Amniotic stem cell (primary cell): ENCODE results near the gene DIPK2A.

ENCODE experiments used
- DNase-seq: peaks from one replicate; lab custom pipeline; 2025; lab: John Stamatoyannopoulos, UW

The DIPK2A gene, protein sequence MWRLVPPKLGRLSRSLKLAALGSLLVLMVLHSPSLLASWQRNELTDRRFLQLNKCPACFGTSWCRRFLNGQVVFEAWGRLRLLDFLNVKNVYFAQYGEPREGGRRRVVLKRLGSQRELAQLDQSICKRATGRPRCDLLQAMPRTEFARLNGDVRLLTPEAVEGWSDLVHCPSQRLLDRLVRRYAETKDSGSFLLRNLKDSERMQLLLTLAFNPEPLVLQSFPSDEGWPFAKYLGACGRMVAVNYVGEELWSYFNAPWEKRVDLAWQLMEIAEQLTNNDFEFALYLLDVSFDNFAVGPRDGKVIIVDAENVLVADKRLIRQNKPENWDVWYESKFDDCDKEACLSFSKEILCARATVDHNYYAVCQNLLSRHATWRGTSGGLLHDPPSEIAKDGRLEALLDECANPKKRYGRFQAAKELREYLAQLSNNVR

DNA sequence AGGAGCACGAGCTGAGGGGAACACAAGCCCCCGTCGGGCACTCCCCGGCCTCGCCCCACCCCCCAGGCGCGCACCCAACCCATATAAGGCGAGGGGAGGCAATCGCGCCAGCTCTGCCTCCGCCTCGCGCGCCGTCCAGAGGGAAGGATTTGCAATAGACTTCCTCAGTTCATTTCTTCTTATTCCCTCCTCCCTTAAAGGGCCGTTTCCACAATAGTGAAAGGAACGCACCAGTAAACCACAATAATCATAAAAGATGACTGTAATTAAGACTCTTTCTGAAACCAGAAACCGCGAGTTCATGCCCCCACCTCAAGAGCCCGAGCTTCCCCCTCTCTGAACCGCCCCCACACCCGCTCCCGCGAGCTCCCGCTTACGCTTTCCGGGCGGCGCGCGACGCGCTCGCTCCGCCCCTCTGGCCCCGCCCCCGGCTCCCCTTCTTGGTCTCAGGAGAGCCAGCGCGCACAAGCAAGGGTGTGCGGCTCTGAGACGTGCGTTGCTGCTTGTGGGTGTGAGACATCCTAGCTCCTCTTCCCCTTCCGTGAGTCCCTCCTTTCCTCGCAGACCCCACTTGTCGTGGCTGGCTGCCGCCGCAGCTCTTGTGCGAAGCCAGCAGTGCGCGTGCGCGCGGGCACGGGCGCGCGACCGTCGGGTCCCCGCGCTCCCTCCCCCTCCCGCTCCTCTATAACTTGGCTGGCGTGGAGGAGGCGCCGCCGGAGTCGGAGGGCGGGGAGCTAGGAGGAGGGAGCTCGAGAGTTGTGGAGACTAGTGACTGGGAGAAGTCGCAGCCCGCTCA, at the start of gene DIPK2A:
Gene DIPK2A, plus strand, starts transcription at position 465 of the 796 bp plus-strand sequence. CDS start 510 bp downstream, outside the sequence.
- DNase-seq, result peak; percentile 92

DNA sequence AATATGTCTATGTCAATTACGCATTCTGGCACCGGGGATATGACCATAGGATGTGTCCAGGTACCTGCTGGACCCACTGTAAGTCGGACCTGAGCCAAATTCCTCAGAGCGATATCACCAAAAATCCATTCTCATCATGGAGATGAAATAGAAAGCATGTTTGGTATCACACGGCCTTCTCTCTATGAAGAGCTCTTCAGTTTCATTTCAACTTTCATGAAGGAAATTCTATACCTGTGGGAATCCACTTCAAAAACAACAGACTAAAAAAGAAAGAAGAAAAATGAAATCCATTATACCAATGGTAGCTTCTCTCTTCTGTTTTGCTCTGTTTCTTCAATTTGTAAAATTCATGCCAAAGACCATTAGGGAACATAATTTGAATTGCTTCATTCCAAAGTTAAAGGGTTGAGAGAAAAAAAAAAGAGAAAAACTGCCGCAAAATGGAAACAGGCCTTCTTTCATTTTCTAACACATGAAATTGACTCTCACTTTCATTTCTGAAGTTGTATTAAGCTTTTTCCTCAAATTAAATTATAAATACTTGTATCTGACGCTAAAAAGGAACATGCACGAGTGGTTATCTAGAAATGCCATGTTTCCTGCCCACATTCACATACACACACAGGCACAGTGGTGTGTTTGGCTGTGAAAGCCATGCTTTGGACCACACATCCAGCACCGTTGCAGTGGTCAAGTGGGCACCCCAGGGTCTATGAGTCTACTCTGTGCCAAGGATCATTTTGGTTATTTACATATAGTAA, 46.9 kb upstream of the DIPK2A start:
- DNase-seq, result no peak

DNA sequence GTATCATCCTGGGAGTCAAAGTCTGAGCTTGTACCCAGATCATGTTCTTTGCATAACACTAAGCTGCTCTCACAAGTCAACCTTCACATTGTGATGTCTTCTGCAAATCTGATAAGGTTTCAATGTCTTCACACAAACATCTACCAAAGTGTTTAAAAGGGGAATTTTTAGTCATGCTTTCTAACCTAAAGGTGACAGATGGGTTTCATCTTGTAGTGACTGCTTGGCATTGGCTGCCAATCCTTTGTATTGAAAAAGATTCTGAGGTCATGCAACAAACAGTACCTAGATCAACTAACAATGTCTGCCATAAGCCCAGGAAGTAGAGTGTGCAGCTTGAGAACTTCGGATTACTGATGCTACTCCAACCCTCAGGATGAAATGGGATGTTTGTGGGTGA, 43.6 kb upstream of the DIPK2A start:
- no peak for DNase-seq

DNA sequence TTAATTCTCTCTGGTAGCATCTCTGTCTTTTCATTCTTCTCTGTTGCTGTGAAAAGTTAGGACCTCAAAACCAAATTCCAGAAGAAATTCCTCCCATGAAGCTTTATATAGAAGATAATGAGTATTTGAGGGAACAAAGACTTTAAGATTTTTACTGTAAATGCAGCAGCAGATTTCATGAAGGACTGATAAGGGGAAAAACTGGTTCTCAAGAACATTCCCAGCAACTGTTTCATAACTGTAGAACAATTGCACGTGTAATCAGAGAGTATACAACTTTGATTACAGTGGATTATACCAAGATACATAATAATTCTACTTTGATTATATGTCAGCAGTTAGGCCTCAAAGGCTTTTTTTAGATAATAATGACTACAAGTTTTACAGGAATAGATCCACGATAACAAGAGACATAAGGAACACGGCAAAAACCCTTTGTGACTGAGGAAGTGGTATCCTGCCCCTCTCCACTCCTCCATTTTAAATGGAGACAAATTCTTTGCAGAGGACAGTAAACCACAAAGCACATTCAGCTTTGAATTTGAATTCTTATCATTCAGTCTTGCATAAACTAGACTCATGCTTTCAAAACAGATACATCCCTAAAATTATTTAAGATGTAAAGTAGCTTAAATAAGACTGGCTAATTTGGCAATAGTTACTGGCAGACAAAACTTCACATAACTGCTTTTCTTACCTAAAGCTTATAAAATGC, 42.9 kb upstream of the DIPK2A start:
- no peak for DNase-seq

DNA sequence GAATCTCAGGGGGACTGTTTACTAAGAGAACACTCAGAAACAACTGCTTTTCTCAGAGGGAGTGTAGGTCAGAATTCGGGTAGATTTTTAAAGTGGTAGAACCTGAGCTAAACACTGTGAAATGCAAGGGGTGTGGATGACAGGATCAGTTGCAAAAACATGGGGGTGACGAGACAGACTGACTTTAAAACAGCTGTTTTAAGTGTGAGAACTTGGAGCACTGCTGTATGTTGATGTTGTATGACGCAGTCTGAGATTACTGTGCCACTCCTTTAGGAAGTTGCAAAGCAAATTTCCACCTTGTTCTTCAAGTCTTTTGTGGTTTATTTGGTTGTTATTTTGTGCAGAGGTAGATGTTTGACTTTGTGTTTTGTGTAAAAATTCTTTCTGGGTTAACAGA, 36.8 kb upstream of the DIPK2A start:
- DNase-seq, result no peak

DNA sequence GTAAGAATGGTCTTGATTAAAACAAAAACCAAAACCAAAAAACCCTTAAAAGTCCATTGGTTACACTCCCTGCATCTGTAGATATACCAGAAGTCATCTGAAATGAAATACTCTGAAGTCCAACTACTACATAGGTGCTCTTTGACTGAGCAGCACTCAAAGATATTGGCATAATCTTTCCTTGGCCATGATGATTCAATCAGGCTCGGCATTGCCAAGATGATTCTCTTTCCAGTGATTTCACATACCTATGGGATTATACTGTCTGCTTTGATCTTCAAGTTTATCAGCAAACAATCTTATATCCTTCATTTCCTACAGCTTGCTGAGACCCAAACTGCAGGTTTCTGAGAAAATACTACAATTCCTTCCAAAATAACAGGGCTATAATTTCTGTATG, 35.9 kb upstream of the DIPK2A start:
- no peak for DNase-seq

DNA sequence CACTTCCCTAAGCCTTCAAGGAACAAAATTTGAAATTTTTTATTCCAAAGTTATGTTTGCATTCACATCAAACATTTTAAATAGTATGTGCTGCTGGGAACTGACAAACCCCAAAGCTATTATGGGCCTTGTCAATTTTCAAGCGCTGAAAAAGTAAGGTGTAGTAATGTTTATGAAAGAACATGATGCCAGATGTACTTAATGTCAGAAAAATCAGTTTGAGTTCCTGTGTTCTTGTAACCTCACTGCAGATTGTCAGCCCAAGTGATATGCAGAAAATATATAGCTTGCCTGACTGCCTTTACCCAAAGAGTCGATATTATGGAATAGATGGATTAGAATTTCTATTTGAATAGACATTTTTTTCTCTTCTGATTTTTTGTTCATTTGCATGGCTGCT, 20.8 kb upstream of the DIPK2A start:
- no peak for DNase-seq

DNA sequence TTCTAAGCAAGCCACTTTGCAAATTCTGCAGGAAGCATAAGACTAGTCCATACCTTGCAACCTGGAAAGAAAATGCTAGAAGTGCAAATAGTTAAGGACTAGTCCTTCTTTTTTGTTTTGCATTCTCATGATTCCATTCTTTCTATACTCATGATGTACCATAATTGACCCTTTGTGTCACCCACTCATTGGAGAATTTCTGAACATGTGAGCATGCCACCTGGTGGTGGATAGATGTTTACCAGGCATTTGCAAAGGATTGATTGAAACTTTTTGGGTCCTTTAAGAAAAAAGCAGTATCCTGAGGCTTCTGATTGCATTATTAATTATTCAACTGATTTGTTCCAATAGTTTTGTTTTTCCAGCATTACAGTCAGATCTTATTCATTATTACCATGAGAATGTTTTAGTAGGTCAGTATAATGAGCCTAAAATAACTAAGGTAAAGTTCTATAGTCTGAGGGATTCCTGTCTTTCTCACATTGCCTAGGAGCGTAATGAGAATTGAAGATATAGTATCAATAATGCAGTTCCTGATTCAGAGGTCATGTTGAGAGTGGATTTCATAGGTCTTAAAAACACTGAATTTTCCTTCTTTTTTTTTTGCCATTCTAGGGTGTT, 20.2 kb upstream of the DIPK2A start:
- peak; percentile 19 for DNase-seq

DNA sequence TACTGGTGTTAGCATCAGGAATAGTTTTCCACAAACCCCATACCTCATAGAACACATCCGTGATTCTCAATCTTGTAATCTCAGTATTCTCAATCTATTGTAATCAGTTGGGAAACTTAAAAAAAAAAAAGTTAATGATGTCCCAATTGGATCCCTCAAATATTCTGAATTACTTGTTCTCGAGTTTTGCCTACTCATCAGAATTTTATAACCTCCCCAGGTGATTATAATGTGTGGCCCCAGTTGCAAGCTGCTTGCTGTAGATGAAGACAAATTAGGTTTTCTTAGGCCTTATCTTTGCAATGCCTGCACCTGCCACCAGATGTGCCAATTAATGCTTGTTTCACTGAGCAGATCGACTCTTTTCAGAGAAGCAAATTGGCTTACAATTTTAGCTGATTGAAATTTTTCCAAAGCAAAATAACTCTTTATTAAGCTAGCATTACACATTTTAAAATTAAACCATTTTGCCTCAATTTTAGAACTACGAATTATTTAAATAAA, 19.0 kb upstream of the DIPK2A start:
- no peak for DNase-seq

DNA sequence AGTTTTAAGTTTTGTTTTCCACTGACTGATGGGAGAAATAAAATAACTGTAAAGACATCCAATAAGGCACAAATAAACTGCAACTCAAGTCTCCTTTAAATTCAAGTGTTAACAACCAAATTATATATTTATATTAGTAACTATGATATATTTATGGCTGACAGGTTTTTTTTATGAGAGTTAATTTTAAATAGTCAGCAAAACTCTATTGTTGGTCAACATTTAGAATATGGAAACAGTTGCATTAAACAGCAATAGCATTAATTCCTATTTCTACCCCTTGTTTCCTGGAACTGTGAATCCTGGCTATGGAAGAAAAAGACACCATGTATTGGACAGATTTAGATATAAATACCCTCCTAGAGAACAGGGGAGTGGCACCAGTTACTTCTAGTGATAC, 16.5 kb upstream of the DIPK2A start:
- no peak for DNase-seq

DNA sequence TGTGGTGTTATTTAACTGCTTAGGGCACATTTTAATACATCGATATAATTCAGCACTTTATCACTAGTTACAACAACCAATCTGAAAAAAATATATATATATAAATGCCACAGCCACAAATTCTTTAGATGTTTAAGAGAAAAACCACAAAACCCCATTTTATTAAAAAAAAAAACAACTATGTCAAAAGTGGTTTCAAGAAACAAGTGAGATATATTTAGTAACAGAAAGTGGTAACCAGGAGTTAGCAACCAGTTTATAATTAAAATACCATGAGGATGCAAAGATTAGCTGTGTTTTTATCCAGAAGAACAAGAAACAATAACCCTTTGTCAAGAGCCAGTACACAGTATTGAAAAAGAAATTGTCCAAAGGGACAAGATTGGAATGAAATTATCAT, 14.8 kb upstream of the DIPK2A start:
- no peak for DNase-seq

DNA sequence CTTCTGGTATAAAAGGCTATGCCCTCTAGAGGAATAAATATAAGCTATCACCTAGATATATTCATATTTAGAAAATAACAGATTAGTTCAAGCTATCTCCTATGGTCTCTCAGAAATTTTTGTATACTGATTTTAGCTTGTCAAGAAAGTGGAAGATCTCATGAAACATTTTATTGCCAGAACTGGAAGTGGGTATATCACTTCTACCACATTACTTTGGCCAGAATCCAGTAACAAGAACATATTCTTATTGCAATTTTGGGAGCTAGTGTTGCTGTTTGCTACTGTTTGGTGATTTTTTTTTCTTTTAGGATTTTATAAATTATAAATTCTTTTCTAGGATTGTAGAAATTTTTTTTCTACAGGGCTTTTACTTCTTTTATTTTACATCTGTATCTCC, 14.2 kb upstream of the DIPK2A start:
- no peak for DNase-seq

DNA sequence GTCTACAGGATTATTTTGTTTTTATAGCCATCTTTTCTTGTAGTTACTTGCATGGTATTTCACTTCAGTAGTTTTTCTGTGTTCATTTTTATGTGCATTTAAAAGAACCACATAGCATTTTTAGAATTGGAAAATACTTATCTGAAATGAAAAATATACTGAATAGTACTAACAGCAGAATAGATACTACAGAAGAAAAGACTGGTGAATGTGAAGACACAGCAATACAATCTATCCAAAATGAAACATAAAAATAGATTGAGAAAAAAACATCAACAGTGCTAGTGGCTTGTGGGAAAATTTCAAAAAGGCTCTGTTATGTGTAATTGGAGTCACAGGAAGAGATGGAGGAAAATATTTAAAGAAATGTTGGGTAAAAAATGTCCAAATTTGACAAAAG, 12.7 kb upstream of the DIPK2A start:
- no peak for DNase-seq

DNA sequence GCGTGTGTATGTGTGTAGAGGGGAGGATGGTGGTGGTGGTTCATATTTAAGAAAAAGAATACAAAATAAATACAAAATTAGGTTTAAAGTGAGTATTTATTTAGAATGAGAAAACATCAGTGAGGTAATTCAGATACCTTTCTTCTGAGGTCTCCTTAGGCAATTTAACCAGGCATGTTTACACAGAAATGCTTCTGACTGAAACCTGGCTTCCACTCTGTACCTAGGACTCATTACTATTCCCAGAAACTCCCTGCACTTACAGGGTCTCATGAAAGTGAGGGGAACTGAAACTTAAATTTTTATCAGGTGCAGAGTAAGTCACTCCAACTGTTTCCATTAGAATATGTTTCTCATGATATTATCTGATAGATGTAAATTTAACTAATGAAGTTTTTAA, 10.3 kb upstream of the DIPK2A start:
- no peak for DNase-seq

DNA sequence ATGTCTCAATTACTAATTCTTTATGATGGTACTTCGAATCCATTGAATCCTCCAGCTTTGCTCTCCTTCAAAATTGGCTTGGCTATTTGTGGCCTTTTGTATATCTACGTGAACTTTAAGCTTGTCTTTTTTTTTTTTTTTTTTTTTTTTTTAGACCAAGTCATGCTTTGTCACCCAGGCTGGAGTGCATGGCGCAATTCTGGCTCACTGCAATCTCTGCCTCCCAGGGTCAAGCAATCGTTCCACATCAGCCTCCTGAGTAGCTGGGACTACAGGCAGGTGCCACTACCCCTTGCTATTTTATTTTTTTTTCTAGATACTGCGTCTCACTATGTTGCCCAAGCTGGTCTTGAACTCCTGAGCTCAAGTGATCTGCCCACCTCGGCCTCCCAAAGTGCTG, 7.7 kb upstream of the DIPK2A start:
- DNase-seq, result no peak

DNA sequence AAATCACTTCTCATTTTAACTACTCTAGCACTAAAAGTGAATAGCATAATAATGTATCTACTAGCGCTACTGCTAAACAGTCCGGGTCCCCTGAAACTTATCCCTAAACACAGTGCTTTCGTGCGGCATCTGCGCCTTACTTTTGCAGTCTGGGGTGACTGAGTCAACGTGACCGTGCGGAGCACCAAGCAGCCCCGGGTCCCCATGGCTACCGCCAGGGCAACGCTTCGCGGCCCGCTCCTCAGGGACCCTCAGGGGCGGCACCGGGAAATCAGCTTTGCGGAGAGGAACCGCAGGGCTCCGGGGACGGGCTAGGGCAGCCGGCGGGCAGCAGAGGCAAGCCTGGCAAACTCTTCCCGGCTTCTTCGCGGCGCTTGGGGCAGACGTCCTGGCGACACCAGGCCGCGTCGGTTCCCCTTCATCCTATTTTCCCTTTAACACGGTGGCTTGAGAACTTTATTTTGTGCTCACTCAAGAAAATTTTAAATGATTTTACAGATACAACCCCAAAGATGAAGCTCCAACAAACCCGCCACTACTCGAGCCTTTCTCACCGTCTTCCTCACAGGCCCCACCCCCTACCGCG, 757 bp upstream of the DIPK2A start:
- DNase-seq, result no peak

DNA sequence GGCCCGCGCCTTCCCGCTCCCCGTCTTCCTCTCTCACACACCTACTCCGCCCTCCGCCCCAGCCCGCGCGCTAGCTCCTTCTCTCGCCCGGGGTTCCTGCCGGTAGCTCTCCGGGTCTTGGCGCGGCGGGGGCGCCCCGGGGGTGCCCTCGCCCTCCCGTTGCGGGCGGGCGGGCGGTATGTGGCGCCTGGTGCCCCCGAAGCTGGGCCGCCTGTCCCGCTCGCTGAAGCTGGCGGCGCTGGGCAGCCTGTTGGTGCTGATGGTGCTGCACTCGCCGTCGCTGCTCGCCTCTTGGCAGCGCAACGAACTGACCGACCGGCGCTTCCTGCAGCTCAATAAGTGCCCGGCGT, 507 bp downstream of the DIPK2A start:
- DNase-seq, result no peak

DNA sequence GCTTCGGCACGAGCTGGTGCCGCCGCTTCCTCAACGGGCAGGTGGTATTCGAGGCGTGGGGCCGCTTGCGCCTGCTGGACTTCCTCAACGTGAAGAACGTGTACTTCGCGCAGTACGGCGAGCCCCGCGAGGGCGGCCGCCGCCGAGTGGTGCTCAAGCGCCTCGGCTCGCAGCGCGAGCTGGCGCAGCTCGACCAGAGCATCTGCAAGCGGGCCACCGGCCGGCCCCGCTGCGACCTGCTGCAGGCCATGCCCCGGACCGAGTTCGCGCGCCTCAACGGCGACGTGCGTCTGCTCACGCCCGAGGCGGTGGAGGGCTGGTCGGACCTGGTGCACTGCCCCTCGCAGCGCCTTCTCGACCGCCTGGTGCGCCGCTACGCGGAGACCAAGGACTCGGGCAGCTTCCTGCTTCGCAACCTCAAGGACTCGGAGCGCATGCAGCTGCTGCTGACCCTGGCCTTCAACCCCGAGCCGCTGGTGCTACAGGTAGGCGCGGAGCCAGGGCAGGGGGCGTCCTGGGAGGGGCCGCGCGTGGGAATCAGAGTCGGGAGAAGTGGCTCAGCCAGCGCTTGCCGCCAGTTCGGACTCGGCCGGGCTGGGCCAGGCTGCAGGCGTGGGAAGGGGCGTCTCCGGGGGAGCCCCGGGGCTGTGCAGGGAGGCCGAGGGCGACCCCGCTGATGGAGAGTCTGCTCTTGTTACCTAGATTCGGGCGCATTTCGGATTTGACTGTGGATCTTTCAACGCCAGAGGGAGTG, 1.1 kb downstream of the DIPK2A start:
- DNase-seq, result peak; percentile 77

DNA sequence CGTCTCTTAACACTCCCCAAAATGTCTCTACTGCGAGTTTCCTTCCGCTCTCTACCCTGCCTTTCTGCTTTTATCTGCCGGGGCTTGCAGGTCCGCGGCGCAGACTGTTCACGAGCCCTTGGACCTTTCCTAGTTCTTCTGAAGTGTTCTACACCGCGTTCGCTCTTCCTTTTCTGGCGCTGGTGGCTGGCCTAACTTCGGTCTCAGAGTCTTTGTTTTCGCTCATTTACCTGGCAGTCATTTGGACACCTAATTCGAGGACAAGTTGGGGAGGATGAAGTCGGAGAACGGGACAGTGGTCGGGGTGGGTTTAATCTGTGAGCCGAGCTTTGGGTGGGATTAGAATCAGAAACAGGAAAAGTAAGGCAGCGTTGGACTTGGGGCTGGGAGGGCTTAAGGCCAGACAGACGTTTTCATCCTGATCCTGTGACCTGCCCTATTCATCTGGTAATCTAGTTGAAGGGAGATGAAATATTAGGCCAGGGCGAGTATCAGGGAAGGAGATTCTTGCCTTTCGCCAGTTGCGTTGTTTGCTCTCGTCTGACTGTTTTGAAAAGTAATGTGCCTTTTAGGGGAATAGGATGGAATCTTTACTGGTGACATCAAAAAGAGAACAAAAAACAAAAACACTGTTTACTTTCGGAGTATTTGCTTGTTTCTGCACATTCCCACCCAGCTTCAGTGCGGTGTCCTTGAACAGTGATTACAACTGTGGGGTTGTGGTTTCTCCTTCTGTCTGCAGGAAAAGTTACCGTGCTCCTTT, 1.8 kb downstream of the DIPK2A start:
- DNase-seq, result no peak
